ENCODE data around the gene C4BPA. TPM values are rescaled to one million over a fixed set of nuclear protein-coding genes. Genes with fewer than 3 reads are reported as not detected.

The C4BPA gene
- total RNA-seq, 6 experiments from 2014 or later = not detected

Other genes starting within 250 kb of the C4BPA start
- not detected for gene IL20, start 238.6 kb upstream of the C4BPA start, total RNA-seq (2021; fragmentation: NEBNext Ultra II Directional; extraction: Animal tissue kit (Norgen Biotek cat#: 25700))
- gene IL24, start 206.8 kb upstream of the C4BPA start, total RNA-seq (2021; fragmentation: NEBNext Ultra II Directional; extraction: Animal tissue kit (Norgen Biotek cat#: 25700)) = under 1 TPM in 1 of 6 experiments, not detected in 5; 0.24 TPM
- 1 to 10 TPM in 2 of 6 experiments, under 1 TPM in 4; 0.28 to 1.3 (median 0.67) TPM for gene FCMR, start 182.3 kb upstream of the C4BPA start, total RNA-seq (2021; fragmentation: NEBNext Ultra II Directional; extraction: Animal tissue kit (Norgen Biotek cat#: 25700))
- under 1 TPM in 2 of 6 experiments, not detected in 4; 0.14 to 0.26 TPM for gene PIGR, start 157.8 kb upstream of the C4BPA start, total RNA-seq (2021; fragmentation: NEBNext Ultra II Directional; extraction: Animal tissue kit (Norgen Biotek cat#: 25700))
- gene FCAMR, start 133.8 kb upstream of the C4BPA start, total RNA-seq (2021; fragmentation: NEBNext Ultra II Directional; extraction: Animal tissue kit (Norgen Biotek cat#: 25700)) = not detected
- gene C1orf116, start 71.5 kb upstream of the C4BPA start, total RNA-seq (2021; fragmentation: NEBNext Ultra II Directional; extraction: Animal tissue kit (Norgen Biotek cat#: 25700)) = under 1 TPM; 0.02 to 0.09 (median 0.06) TPM
- 10 to 100 TPM in 1 of 6 experiments, 1 to 10 TPM in 5; 6.5 to 10.6 (median 7.1) TPM for gene YOD1, start 53.0 kb upstream of the C4BPA start, total RNA-seq (2021; fragmentation: NEBNext Ultra II Directional; extraction: Animal tissue kit (Norgen Biotek cat#: 25700))
- 1 to 10 TPM; 2.5 to 7.0 (median 3.2) TPM for gene PFKFB2, start 51.0 kb upstream of the C4BPA start, total RNA-seq (2021; fragmentation: NEBNext Ultra II Directional; extraction: Animal tissue kit (Norgen Biotek cat#: 25700))
- gene C4BPB, start 15.4 kb upstream of the C4BPA start, total RNA-seq (2021; fragmentation: NEBNext Ultra II Directional; extraction: Animal tissue kit (Norgen Biotek cat#: 25700)) = under 1 TPM in 5 of 6 experiments, not detected in 1; 0.15 to 0.59 (median 0.24) TPM
- gene CD55, start 217.4 kb downstream of the C4BPA start, total RNA-seq (2021; fragmentation: NEBNext Ultra II Directional; extraction: Animal tissue kit (Norgen Biotek cat#: 25700)) = 10 to 100 TPM; 13.7 to 26.1 (median 18.8) TPM

All from HFFc6 (cell line).